Panc1 (cell line): ENCODE data around the gene GNPTG.

Source experiments
- CTCF ChIP-seq: fragments of 450-650 bp; IDR thresholded peaks from 2 replicates; pipeline ENCODE4 v1.5.1; 2017; ENCODE audit warnings: mild to moderate bottlenecking
- POLR2AphosphoS5 ChIP-seq: IDR thresholded peaks from 2 replicates; pipeline ENCODE4 v1.6.1; 2012; ENCODE audit warnings: mild to moderate bottlenecking, low read depth, low read length, moderate library complexity

GRCh38 chr16:1348926-1349325, 2.8 kb upstream of the GNPTG start:
- no peak for TF ChIP-seq POLR2AphosphoS5
- TF ChIP-seq CTCF = no peak
